Stimulated activated CD4-positive, alpha-beta T cell treated with anti-CD3 and anti-CD28 coated beads, Interleukin-2, amount 100 ng/mL, for 4 hours (primary cell): ENCODE results near the gene CCDC15.

ENCODE experiments used
- DNase-seq: peaks from one replicate; pipeline ENCODE4 v3.0.0-alpha.2; 2020; ENCODE audit warnings: low read depth

CCDC15 gene

GRCh38 chr11:125064070-125064469, 110.1 kb downstream of the CCDC15 start:
- DNase-seq: no peak

GRCh38 chr11:125068368-125068767, 114.4 kb downstream of the CCDC15 start:
- no peak for DNase-seq

- DNase-seq: no peak
Measured at GRCh38 chr11:125069008-125069407, 115.0 kb downstream of the CCDC15 start.

DNA sequence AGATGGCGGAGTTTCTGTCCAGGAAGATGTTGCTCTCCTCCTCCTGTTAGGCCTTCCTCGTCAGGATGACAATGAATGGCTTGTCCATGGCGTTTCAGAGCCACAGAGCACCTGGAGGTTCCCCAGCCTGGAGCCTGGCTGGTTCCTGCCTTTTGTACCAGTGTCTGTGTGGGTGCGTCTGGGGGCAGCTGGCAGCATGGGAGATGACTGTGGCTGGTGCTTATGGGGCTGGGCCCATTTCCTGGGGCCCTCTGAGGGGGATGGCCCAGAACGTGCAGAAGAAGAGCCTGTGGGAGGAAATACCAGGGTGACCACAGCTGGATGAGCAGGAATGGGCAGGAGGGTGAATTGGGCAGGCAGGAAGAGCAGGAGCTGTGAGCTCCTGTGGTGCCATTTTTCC, 115.8 kb downstream of the CCDC15 start:
- no peak for DNase-seq

DNA sequence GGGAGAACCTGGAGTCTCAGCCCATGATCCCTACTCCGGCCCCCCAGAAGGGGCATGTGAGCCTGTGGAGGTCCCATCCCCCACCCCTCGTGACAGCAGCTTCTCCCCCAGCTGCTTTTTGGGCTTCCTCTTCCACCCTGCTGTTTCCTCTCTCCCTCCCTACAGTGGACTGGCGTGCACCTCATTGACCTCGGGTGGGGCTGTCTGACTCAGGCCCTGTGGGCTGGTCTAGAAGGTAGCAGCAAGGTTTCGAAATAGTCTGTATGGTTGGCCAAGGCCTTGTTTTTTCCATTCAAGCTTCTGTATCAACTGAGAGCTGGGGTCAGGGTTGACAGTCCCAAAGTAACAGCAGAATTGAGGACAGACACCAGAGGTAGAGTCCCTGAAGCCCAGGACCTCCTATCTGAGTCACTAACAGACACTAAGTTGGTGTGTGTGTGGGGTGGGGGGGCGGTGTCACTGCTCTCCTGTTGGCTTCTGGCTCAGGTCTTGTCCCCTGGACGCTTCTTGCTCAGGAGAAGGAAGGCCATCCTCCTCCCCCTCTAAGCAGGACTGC, 116.8 kb downstream of the CCDC15 start:
- no peak for DNase-seq

- DNase-seq: no peak
Measured at GRCh38 chr11:125071435-125071834, 117.4 kb downstream of the CCDC15 start.

GRCh38 chr11:125071846-125072217, 117.8 kb downstream of the CCDC15 start:
- DNase-seq: no peak

GRCh38 chr11:125072218-125072960, 118.4 kb downstream of the CCDC15 start:
- no peak for DNase-seq

DNA sequence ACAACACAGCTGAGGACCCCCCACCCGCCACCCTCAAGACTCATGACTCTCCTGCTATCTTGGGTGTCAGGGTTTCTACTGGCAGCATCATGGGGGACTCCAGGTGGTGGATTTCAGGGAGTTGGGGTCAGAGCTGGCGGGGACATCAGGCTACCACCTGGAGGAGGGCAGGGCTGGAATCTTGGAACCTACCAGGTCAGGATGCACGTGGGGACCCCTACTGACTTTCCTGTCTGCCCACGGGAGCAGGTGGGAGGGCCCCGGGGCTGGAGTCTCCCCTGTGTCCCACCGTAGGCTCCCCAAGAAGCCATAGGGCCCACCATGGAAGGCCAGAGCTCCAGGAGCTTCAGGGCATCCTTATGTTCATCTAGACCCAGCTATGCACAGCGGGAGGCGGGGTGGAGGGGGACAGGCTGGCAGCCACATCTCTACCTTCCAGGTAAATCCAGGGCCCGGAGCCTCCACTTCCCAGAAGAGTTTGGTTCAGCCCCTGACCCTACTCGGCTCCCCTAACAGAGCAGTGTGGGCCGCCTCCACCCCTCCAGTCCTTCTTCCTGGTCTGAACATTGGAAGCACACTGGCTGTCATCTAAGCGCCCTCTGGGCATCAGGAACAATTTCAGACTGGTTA, 119.1 kb downstream of the CCDC15 start:
- DNase-seq: no peak

DNA sequence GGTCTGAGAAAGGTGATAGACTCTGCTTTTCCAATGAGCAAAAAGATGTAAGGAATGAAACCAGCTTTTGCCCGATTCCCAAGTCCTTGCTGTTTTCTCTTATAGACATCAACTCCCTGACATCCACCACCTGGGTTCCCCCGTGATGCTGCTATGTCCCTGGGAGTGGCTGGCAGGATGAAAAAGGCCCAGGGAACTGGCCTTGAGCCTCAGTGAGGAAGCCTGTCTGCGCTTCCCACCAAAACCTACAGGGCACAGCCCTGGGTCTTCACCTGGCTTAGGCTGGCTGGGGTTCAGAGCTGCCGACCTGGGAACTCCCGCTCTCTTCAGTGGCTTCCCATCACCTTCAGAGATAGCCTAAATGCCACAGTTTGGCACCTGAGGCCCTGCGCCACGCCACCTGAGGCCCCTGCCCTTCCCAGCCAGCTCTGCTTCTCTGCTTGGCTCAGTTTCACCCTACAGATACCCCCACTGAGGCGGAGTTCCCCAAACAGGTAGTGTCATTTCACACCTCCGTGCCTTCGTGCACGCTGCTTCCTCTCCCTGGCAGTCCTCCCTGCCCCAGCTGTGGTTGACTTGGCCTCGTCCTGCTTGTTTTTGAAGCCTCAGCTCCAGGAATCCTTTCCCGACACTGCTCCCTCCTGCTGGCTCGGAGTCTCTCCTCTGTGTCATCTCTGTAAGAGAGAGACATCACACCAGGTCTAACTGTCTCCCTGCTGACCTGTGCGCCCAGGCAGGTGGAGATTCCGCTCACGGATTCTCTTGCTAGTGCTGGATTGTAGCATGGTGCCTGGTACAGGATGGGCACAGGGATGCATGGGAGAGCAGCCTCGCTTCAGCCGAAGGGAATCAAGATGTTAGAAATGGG, 119.8 kb downstream of the CCDC15 start:
- DNase-seq: no peak

GRCh38 chr11:125074511-125075241, 120.7 kb downstream of the CCDC15 start:
- DNase-seq: no peak

DNA sequence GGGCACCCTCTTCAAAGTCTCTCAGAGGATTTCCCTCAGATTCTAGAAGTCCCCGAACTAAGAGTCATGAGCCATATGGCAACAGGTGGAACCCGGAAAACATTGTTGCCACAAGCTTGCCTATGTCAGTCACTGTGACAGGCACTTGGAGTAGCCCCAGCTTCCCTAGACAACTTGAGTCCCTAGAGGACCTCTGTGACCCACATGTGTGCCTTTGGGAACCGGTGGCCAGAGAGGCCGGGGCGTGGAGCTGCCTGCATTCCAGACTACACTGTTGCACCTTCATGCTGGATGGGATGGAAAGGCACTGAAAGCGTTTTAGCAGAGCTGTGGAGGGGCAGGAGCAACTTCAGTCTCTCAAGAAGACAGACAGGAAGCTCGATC, 121.2 kb downstream of the CCDC15 start:
- no peak for DNase-seq

DNA sequence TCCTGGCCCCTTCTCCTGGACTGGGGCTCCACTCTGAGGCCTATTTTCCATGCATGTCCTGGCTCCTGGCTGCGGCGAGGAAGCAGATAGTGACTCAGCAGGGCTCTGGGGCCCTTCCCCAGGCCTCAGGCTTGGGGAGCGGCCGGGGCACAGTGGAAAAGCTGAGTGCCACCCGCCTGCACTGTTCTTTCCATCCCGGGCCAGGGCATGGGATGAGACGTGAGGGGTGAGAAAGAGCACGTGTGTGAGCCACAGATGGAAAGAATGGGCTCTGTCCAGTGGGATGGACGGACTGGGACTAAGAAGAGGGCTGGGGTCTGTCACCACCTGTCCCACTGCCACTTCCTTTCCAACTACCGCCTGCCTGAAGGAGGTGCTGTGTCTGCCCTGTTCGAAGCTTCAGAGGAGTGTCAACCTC, 121.9 kb downstream of the CCDC15 start:
- DNase-seq: no peak

DNA sequence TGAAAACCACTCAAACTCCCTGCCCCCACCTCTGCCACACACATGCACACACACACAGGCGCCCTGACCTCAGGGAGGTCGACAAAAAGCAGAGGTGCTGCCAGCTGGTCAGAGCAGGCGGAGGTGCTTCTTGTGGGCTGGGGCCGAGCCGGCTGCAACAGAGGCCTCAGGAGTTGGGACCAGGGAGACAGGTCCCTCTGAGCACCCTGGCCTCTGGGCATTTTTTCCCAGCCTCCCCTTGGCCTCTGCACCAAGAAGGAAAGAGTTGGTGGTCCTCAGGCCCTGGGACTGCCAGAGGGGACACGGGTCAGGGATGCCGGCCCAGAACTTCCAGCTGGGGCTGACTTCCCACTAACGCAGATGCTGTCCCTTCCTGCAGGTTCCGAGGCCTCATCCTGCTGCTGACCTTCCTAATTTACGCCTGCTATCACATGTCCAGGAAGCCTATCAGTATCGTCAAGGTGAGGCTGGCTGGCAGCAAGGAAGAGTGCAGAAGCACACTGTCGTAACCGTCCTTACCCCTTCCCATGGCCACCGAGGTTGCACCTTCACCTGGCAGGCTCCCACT, 122.5 kb downstream of the CCDC15 start:
- DNase-seq: no peak

DNA sequence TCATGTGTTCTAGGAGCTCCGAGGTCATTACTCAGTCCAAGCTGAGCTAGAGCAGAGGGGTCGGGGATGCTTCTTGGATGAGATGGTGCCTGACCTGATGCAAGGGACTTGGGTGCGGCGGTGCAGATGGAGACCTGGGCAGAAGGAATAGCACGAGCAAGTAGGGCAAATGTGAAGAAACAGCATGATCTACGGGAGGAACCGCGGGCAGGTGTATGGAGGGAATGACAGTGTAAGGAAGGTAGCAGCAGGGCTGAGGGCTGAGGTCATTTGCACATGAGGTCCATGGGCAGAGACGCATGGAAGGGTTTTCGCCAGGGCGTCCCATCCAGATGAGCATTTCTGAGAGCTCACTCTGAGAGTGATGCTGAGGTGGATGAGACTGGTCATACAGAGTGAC, 124.0 kb downstream of the CCDC15 start:
- DNase-seq: no peak

GRCh38 chr11:125078516-125079140, 124.6 kb downstream of the CCDC15 start:
- no peak for DNase-seq

- DNase-seq: no peak
Measured at GRCh38 chr11:125079151-125079877, 125.3 kb downstream of the CCDC15 start.

DNA sequence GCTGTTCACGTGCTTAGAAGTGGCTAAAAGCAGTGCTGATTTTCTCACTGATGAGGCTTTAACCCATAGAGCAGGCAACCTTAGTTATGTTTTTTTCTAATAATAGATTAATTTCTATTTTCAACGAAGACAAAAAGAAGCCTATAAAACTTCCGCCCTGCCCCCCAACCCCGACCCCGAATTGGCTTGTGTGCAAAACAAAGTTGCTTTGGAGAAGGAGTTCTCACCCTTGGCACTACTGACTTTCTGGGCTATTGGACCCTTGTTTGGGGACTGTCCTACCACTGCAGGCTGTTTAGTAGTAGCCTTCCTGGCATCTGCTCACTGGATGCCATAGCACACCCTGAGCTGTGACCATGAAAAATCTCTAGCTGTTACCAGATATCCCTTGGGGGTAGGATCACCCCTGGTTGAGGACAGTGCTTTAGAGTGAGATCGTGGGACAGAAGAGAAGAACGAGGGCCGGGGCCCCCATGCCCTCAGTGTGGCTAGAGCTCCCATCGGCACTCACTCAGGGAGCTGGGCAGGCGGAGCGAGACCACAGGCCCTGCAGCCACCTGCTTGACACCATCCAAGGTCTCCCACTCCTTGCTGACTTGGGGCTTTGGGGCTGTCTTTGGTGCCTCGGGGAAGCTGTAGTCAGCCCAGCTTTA, 126.0 kb downstream of the CCDC15 start:
- no peak for DNase-seq

DNA sequence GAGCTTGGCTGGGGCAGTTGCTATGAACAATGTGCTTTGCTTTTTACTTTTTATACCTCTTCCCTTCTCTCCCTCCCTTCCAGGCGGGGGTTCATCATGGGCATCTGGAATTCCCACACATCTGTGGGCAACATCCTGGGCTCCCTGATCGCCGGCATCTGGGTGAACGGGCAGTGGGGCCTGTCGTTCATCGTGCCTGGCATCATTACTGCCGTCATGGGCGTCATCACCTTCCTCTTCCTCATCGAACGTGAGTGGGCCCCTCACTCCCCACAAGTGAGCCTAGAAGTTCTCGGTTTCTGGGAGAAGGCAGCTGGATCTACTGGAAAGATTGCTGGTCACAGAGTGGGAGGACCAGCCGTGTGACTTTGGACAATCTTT, 126.5 kb downstream of the CCDC15 start:
- DNase-seq: no peak
